GM21529 (cell line): ENCODE measurements around the gene CELA2A.

Experiments
- ATAC-seq: cut with Tn5 transposase; IDR thresholded peaks from one replicate; pipeline ENCODE4 v1.9.1; 2021; ENCODE audit not compliant: unreplicated experiment

CELA2A gene

DNA sequence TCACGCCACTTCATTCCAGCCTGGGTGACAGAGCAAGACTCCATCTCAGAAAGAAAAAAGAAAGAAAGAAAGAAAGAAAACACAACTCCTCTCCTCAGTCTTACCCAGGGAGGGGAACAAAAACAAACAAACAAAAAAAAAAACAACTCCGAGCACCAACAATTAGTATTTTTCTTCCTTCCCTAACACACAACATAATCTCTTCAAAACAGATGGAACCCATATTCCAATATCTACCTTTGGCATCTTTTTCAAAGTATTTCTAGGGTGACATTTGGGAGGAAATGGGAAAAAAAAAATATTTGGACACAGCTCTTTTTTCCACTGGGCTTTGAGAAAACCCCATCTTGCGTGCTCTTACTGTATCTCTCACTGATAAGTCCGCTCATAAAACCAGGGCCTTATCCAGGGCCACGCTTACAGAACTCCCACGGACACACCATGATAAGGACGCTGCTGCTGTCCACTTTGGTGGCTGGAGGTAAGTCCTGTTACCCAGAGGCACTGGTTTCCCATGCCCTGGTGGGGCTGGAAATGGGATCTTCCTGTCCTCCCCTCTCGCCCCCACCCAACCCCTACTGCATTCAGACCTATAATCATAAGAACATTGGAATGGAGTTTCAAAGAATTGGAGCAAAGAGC lies at the start of gene CELA2A:
TSS of gene CELA2A (plus strand) at position 420 of the 642 bp plus-strand sequence. CDS start at position 442, 22 bp downstream.
- ATAC-seq: no peak

DNA sequence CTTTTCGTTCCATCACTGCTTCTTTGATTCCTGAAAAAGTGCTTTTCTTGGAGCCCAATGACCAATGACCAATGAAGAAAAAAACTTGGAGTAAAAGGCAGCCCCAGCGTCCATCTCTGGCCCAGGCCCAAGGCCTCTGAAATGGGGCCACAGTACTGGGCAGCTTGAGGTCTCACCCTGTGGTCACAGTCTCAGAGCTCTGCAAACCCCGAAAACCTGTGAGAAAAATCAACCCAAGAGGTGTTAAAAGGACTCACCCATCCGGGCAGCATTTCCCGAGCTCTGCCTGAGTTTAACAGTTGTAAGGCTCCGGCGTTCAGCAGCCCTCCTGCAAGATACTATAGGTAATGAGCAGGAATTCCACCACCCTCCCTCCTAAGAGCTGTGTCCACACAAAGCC lies 49.0 kb upstream of the CELA2A start:
- ATAC-seq: no peak

DNA sequence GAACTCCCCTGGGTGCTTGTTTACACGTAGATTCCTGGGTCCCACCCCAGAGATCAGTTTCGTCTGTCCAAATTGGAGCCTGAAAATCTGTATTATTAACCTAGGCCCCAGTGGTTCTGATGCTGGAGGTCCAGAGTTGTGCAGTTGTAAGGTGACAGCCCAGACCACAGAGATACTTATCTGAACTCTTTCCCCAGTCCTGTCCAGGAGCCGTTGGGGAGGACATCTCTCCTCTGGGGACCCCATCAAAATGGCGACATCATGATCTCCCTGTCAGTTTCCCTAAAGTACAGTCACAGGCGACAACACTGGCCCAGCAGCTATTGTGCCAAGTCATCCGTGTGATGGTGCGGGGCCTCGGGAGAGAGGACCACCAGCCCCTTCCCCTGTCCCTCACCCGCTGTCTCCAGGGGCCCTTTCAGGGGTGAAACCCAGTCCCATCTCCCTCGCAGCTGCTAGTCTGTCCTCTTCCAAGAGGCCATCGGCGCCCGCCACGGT lies 47.6 kb upstream of the CELA2A start:
- no peak for ATAC-seq

DNA sequence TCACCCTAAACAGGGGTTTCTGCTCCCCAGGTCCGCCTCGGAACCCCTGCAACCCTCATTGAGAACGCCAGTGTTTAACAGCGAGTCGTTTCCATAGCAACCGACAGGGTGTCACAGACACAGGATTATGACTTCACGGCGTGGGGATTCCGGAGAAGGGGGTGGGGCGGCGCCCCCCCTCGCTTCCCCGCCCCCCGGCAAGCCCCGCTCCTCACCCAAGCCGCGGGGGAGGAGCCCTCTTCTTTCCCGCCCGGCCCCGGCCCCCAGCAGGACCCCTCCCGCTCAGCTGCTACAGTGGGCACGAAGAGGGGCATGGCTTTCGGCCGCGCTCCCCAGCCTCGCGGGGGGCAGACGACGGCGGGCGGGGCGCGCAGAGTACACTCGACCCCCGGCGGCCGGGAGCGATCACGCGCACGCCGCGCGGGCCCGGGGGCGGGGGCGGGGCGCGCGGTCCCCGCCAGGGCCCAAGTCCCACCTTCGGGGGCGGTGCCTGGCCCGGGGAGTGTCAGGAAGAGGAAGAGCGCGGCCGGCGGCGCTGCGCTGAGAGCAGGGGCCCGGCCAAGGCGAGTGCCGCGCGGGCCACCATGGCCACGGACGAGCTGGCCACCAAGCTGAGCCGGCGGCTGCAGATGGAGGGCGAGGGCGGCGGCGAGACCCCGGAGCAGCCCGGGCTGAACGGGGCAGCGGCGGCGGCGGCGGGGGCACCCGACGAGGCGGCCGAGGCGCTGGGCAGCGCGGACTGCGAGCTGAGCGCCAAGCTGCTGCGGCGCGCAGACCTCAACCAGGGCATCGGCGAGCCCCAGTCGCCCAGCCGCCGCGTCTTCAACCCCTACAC lies 46.9 kb upstream of the CELA2A start, which contains the start of gene EFHD2:
TSS of gene EFHD2 (plus strand) at position 501 of the 835 bp plus-strand sequence. CDS start at position 585, 84 bp downstream.
- peak; percentile 81 for ATAC-seq

DNA sequence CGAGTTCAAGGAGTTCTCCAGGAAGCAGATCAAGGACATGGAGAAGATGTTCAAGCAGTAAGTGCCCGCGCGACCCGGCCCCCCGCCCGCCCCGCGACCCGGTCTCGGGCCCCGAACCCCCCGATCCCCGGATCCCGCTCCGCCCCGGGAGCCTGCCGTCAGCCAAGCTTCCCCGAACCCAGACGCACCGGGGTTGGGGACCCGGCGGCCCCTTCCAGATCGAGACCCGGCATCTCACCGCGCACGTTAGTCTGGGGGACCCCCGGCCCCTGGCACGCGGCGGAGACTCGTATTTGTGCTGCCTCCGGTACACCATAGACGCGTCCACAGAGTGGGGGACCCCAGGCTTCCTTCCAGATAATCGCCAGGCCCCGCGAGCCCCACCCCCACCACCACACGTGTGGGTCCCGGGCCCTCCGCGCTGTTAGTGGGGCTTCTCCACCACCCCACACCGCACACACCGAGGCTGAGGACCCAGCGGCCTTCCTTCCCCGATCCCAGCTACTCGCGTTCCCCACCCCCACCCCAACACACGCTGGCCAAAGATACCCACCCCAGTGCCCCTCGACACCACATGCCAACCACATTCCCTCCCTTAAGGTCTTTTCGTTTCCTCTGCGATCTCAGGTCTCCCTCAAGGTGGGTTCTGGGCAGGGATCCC lies 46.2 kb upstream of the CELA2A start:
- ATAC-seq: no peak

DNA sequence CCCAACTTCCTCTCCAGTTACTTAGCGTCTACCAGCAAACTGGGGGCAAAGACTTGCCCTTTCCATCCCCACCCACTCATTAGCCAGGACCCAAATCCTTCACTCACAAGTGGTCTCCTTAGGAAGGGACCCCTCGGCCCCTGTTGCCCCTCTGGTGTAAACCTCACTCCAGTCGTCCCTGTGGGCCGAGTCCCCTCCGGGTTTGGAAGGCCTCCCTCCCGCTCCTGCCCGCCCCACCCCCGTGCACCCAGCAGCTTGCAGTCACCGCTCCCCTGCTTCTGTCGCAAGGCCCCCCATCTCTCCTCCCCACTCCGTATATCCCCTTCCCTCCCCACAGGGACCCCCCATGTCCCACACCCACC lies 45.7 kb upstream of the CELA2A start:
- no peak for ATAC-seq

DNA sequence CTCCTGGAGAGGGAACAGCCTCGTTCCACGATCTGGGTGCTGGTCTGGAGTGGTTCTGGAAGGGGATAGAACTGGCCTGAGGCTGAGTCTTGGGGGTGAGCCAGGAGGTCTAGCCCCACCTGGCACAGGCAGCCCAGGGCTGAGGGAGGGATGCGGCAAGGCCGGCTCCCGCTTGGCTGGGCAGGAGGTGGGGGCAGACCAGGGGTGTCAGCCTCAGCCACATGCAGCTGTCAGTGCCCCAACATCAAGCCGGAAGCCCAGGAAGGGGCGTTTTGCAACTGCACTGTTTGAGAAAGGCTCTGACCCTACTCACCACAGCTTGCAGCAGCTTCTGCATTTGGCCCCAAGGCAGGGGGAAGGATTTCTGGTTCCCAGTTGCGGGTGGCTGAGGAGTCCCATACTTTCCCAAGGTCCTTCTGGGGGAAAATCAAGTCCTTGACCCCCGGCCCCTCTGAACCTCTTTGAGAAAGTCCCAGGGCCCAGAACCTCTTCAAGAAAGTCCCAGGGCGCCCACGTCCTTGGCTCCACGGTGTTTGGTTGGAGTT lies 44.9 kb upstream of the CELA2A start:
- peak; percentile 49 for ATAC-seq

DNA sequence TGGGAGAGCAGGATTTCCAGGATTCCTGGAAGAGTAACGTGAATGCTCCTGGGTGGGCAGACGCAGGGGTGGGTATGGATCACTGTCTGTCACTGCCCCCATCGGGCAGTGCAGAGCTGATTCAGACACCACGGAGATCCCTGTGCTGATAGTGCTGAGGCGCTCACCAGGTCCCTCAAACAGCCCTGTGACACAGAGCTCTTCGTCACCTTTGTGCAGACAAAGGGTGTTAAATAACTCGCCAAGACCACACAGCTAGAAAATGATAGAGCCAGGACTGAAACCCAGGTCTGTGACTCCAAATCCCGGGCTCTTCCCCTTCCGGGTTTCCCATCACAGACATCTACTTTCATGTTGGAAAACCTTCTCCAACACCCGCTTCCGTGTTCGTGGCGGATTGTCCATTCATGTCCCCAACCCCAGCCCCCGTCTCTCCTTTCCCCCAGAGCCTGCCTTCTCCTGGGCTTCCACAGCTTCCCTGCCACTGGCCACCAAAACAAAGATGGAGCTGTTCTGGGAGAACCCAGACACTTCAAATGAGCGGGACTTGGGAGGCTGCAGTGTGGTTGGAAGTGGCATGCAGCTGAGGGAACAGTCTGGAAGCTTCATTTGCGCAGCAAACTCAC lies 44.2 kb upstream of the CELA2A start:
- ATAC-seq: no peak

DNA sequence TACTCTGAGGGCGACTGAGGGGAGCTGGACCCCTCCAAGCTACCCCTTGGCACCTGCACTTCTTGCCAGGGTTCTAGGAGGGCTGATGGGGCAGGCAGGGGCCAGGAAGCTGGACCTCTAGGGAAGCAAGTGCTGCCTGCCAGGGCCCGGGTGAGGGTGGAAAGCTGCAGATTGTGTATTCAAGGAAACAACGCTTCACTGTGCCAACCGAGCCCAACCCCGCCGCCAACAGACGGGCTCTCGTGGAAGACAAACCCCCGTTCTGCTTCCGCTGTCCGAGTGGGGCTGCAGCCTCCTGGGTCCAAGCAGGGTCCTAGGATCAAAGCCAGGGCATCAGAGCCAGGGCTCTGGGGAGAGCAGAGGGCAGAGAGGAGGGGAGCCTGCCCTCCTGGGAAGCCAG lies 43.7 kb upstream of the CELA2A start:
- no peak for ATAC-seq

DNA sequence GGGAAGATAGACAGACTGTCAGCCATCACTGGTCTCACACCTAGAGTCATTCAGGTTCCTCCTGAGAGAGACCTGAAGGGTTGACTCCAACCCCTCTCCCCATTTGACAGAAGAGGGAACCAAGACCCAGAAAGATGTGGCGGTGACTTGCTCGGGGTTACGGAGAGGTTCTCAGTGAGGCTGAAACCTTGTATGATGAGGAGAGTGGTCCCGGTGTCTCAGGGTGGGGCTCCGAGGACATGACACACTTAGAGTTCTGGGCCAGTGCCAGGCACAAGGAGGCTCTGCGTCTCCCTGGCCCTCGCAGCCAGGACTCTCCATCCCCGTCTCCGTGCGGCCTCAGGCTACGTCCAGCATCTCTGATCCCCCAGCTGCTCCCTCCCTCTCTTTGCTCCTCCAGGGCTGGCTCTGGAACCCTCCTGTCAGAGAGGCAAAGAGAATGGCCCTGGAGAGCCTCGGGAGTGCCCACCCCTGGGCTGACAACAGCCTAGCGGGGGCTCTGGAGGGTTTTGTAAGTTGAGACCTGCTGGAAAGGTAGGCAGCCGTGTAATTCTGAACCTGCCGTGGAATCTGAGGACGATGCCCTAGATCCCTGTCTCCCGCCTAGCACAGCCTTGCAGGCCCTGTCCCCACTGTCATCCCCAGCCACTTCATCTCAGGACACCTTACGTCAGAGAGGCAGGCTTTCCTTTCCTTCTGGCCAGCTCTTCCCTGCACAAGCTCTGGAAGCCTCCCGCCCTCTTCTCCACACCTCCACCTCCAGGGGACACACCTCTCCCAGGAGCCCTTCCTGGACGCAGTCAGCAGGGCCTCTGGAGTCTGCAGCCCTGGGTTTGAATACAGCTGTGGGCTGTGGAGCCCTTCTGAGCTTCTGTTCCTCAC lies 42.7 kb upstream of the CELA2A start:
- ATAC-seq: no peak

DNA sequence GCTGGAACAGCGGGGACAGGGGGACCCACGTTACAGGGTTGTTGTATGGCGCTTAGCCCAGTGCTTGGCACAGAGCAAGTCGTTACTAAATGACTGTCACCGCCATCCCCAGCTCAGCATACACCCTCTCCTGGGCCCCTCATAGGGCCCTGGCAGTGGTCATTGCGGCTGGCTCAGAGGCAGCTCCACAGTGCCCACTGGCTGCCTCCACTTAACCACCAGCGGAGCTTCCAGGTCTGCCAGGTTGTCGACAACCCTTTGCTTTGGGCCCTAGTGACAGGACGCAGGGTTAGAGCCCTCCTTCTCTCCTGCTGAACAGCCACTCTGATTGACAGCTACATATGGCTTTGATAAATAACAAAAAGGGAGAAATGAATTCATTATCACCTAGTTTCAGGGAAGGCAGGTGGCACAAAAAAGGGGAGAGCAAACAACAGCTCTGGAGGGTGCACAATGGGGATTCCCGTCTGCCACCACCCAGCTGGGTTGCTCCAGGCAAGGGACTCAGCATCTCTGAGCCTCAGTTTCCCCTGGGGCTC lies 42.0 kb upstream of the CELA2A start:
- no peak for ATAC-seq

DNA sequence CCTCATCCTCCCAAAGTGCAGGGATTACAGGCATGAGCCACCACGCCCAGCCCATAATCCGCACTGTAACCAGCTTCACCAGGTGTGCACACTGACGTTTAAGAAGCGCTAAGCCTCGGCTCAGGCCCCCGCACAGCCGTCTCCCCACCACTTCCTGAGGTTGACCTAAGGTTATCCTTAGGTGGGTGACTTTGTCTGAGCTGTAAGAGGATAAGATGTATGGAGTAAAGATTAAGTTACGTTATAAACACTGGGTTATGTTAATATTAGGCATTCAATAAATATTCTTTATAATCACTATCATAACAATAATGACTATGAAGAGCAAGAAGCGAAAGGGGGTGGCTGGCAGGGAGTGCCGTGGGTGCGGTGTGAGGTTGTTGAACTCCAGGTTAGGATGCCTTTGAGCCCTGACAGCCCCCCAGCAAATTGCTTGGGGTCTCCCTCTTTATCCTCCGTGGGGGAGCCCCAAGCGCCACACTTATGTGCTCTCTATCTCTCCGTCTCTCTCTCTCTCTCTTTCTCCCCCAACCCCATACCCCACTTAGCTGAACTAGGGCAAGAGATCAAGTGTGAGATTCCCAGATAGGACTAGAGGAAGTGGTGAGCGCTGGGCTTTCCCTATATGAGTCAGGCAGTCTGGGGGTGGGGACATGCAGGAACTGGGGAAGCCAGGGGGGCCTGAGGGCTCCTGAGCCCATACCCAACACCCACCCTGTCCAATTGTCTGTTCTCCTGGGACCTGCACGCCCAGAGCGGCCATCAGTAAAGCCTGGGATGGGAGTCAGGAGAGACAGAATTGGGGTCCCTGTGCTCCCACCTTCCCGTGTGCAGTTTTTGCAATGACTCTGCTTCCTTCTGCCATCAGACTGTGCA lies 39.2 kb upstream of the CELA2A start:
- peak; percentile 52 for ATAC-seq

DNA sequence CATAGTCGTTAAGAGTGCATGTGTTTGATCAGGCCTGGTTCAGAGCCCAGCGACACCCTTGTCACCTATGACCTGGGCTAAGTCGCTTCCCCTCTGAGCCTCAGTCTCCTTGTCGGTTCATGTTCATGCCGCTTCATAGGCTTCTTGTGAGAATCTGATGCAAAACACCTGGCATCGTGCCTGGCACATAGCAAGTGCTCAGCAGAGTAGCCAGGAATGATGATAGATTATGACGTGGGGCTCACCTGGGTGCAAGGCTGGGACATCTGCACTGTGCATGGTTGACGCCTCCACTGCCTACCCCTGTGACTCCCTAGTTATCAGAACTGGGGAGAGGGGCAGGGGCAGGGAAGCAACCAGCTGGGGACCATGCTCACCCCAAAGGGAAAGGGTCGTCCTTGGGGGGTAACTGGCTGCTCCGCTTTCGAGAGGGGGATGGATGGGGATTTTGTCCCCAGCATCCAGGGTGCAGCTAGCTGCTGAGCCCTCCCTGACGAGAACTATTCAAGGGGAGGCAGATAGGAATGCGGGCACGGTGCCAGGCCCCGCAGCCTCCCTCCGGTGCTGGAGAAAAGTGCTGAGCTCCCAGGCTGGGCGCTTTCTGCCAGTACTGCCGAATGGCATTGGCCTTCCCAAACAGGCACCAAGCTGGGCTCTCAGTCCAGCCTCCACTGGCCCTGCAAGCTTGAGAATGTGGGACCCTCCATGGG lies 37.6 kb upstream of the CELA2A start:
- no peak for ATAC-seq

DNA sequence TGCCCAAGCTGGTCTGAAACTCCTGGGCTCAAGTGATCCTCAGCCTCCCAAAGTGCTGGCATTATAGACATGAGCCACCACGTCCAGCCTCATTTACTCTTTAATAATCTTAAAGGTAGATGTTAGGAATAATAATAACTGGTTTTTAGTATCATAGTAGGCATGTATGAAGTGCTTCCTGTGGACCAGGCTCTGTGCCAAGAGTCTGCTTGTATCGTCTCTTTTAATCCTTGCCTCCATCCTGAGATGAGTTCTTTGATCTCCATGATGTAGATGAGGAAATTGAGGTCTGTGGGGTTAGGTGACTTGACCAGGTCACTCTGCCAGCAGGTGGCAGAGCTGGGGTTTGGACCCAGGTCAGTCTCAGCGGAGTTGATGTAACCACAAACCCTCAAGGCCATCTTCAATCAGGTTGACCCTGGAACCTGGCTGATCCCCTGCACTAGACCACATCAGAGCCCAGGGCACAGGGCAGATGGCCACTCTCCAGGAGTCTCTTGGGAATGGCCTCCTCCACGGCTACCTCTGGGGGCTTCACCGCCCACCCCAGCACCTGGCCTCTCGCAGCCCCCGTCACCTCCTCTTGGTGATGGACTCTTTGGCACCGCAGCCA lies 35.6 kb upstream of the CELA2A start:
- no peak for ATAC-seq

DNA sequence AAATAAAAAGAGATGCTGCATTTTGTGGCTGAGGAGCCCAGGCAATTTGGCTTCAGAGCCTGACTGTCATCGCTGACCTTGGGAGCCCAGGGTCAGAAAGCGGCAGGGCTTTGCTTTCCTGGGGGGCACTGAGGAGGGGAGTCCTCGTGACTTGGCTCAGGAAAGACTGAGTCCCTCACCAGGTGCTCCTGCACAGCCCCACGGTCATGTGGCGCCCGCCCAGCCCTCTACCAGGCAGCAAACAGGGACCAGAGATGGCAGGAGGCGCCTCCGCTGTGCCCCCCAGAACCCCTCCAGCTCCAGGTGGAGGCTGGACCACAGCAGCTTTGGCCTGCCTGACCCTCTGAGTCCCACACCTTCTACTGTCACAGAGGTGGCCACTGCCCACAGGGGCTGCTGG lies 33.7 kb upstream of the CELA2A start:
- ATAC-seq: no peak

DNA sequence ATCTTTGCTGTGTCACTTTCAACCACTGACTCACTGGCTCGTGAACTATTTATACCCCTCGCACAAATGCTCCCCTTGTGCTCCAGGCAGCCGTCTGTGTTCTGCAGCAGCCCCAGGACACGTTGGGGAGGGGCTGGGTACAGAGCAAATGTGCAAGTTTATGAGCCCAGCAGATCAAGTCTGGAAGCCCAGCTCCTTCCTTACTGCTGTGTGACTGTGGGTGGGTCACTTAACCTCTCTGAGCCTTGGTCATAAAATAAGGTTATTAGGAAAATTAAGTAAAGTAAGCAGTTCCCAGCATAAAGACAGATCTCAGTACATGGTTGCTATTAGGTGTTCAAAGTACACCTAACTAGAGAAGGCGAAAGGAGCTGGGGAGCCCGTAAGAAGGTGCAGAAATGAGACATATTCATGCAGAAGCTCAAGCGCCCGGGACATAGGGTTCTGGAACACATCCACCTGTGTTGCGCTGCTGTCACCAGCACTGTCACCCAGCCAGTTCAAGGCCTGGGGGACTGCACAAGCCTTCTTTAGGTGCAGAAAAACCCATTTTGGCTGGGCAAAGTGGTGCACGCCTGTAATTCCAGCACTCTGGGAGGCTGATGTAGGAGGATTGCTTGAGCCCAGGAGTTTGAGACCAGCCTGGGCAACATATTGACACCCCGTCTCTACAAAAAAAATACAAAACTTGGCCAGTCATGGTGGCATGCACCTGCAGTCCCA lies 33.0 kb upstream of the CELA2A start:
- ATAC-seq: no peak

DNA sequence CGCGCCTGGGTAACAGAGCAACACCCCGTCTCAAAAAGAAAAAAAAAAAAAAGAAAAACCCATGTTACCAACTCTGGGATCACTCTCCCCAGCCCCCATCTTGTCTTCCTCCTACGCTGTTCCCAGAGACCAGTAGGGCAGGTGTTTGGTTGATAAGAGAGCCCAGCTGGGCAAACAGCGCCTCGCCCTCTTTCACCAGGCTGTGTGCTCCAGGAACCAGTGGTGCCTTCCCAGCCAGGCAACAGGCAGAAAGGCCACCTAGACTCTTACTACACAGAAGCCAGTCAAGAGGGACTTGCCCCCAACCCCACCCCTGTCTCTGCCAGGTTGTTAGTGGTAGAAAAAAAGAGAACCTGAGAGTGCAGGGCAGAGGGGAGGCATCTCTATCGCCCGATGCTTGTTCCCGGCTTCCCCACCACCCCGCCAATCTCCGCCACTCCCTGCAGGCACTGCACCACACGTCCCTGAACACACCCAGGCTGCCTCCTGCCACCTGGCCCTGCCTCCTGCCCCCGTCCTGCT lies 32.3 kb upstream of the CELA2A start:
- no peak for ATAC-seq
